Right ventricle myocardium inferior (tissue), 1 donor: ENCODE results near the gene SYMPK. TPM values are rescaled to one million over a fixed set of nuclear protein-coding genes. Genes with fewer than 3 reads are reported as not detected.

Experiments
- ATAC-seq: fragments of 200-7000 bp; cut with Tn5 transposase; one replicate; pipeline ENCODE4 v1.9.1; 2020; ENCODE audit warnings: mild to moderate bottlenecking, moderate library complexity
- DNase-seq: peaks from one replicate; pipeline ENCODE4 v3.0.0; 2021; ENCODE audit errors: missing footprints
- intact Hi-C: fragments of 100-400 bp; cut with DNase I; formaldehyde crosslinking; loops from one replicate; pipeline ENCODE4 v1.11.0; 2022
- total RNA-seq: library from RNA; stranded (reverse); fragmentation: NEBNext Ultra II Directional; extraction: Animal tissue kit (Norgen Biotek cat#: 25700); gene quantifications from one replicate; pipeline ENCODE4 v1.2.1, GENCODE V29; 2021
- donor health status: DM: no; HTN: yes; CAD: no; lungs with severe emphysema.

Gene SYMPK
- total RNA-seq, 1 donor from 2014 or later: 29.9 TPM

GRCh38 chr19:45766296-45766868, 96.6 kb downstream of the SYMPK start:
- ATAC-seq (no peak), DNase-seq (no peak)
- intact Hi-C loops: loop anchor here (2.0 kb wide), 1 partner anchor 74 kb away; the partner anchor contains the start of gene QPCTL

GRCh38 chr19:45765702-45766295, 97.1 kb downstream of the SYMPK start:
- DNase-seq: no peak
- intact Hi-C loops: loop anchor here (1.0 to 2.0 kb wide), 2 partner anchors 34 to 73 kb away; partner anchors contain the start of gene QPCTL
- no peak for ATAC-seq

Other genes with a start within 250 kb of the SYMPK start
- gene EML2, start 223.8 kb downstream of the SYMPK start, total RNA-seq: 39.1 TPM
- 5.0 TPM for gene GIPR, start 194.9 kb downstream of the SYMPK start, total RNA-seq
- 252 TPM for gene SNRPD2, start 171.2 kb downstream of the SYMPK start, total RNA-seq
- 1.5 TPM for gene QPCTL, start 170.5 kb downstream of the SYMPK start, total RNA-seq
- 13.1 TPM for gene FBXO46, start 132.3 kb downstream of the SYMPK start, total RNA-seq
- not detected for gene MEIOSIN, start 129.7 kb downstream of the SYMPK start, total RNA-seq
- 22.3 TPM for gene SIX5, start 93.9 kb downstream of the SYMPK start, total RNA-seq
- gene DMPK, start 80.7 kb downstream of the SYMPK start, total RNA-seq: 233 TPM
- gene DMWD, start 70.3 kb downstream of the SYMPK start, total RNA-seq: 52.0 TPM
- gene RSPH6A, start 47.8 kb downstream of the SYMPK start, total RNA-seq: not detected
- gene FOXA3, start 1.2 kb upstream of the SYMPK start, total RNA-seq: not detected
- gene IRF2BP1, start 23.0 kb upstream of the SYMPK start, total RNA-seq: 19.9 TPM
- 16.0 TPM for gene MYPOP, start 39.5 kb upstream of the SYMPK start, total RNA-seq
- not detected for gene NANOS2, start 51.6 kb upstream of the SYMPK start, total RNA-seq
- 5.3 TPM for gene NOVA2, start 110.7 kb upstream of the SYMPK start, total RNA-seq
- gene CCDC61, start 132.3 kb upstream of the SYMPK start, total RNA-seq: 8.2 TPM
- 0.35 TPM for gene PGLYRP1, start 159.9 kb upstream of the SYMPK start, total RNA-seq
- gene IGFL4, start 177.9 kb upstream of the SYMPK start, total RNA-seq: not detected